Mucosa of stomach (tissue), 1 donor: ENCODE measurements around the gene NTN5.

Experiments
- H3K27me3 ChIP-seq: one replicate; pipeline ENCODE4 v1.7.0; 2013; ENCODE audit warnings: mild to moderate bottlenecking, low read length; ENCODE audit not compliant: control insufficient read depth, insufficient read depth
- H3K36me3 ChIP-seq: one replicate; pipeline ENCODE4 v1.7.0; 2013; ENCODE audit warnings: low read length; ENCODE audit not compliant: control insufficient read depth, insufficient read depth
- H3K4me1 ChIP-seq: one replicate; pipeline ENCODE4 v1.7.0; 2013; ENCODE audit warnings: mild to moderate bottlenecking, low read length; ENCODE audit not compliant: control insufficient read depth, insufficient read depth
- H3K4me3 ChIP-seq: one replicate; pipeline ENCODE4 v1.7.0; 2013; ENCODE audit warnings: low read length
- H3K9ac ChIP-seq: one replicate; pipeline ENCODE4 v1.7.0; 2013; ENCODE audit warnings: mild to moderate bottlenecking, low read length, moderate library complexity
- H3K9me3 ChIP-seq: one replicate; pipeline ENCODE4 v1.7.0; 2013; ENCODE audit warnings: mild to moderate bottlenecking, low read length, moderate library complexity; ENCODE audit not compliant: control insufficient read depth
- donor health status: Pancreatic carcinoma.

NTN5 gene

DNA sequence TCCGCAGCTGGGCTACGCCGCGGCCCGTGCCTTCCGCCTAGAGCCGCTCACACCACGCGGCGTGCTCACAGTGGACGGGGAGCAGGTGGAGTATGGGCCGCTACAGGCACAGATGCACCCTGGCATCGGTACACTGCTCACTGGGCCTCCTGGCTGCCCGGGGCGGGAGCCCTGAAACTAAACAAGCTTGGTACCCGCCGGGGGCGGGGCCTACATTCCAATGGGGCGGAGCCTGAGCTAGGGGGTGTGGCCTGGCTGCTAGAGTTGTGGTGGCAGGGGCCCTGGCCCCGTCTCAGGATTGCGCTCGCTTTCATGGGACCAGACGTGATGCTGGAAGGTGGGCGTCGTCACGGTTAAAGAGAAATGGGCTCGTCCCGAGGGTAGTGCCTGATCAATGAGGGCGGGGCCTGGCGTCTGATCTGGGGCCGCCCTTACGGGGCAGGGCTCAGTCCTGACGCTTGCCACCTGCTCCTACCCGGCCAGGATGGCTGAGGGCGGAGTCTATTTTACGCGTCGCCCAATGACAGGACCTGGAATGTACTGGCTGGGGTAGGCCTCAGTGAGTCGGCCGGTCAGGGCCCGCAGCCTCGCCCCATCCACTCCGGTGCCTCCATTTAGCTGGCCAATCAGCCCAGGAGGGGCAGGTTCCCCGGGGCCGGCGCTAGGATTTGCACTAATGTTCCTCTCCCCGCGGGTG, 43.1 kb downstream of the NTN5 start:
- Histone ChIP-seq H3K27me3 (no peaks in the 10 kb centered on the region), H3K9ac (peak overlapping the region; percentile 58), H3K4me3 (peak overlapping the region; percentile 11), H3K4me1 (peaks cover 87% of the 10 kb centered on the region), H3K36me3 (peaks cover 3% of the 10 kb centered on the region), H3K9me3 (no peaks in the 10 kb centered on the region)

- Histone ChIP-seq H3K9ac (no peak overlapping the region), H3K4me1 (peaks cover 87% of the 10 kb centered on the region), H3K4me3 (no peak overlapping the region), H3K36me3 (peaks cover 3% of the 10 kb centered on the region), H3K27me3 (no peaks in the 10 kb centered on the region), H3K9me3 (no peaks in the 10 kb centered on the region)
These were observed 43.6 kb downstream of the NTN5 start for GRCh38 chr19:48629297-48629598.

- H3K4me1 ChIP-seq, result peaks cover 84% of the 10 kb centered on the region
- H3K9ac ChIP-seq, result no peak overlapping the region
- H3K27me3 ChIP-seq, result no peaks in the 10 kb centered on the region
- H3K9me3 ChIP-seq, result no peaks in the 10 kb centered on the region
- H3K36me3 ChIP-seq, result peaks cover 3% of the 10 kb centered on the region
- no peak overlapping the region for H3K4me3 ChIP-seq
These were observed 44.1 kb downstream of the NTN5 start for GRCh38 chr19:48628486-48629296.

- Histone ChIP-seq H3K27me3 (no peaks in the 10 kb centered on the region), H3K4me3 (no peak overlapping the region), H3K4me1 (peaks cover 82% of the 10 kb centered on the region), H3K9me3 (no peaks in the 10 kb centered on the region), H3K36me3 (peaks cover under 1% of the 10 kb centered on the region), H3K9ac (peak overlapping the region; percentile 38)
These were observed 44.9 kb downstream of the NTN5 start for GRCh38 chr19:48627865-48628314.

DNA sequence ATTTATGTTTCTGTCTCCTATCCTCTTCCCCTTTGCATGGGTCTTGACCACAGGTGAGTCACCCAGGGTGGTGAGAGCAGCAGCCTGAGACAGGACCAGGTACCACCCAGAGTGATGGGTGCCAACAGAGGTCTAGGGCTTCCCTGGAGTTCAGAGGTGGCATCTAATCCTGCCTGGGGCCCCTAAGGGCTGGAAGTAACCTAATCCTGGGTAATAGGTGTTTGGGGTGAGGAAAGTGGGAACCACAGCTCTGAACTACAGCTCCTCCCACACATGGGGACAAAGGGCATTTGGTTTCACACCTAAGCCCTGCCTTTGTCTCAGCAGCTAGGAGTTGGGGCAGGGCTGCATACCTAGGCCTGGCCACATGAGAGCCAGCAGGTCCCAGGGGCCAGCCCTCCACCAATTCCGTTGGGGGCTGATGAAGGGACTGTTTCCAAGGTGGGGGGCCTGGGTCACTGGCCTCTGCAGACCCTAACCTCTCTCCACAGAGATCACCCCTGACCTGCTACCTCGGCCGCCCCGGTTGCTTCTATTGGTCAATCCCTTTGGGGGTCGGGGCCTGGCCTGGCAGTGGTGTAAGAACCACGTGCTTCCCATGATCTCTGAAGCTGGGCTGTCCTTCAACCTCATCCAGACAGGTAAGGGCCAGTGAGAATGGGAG, 45.5 kb downstream of the NTN5 start:
- Histone ChIP-seq H3K4me1 (peaks cover 77% of the 10 kb centered on the region), H3K4me3 (peak overlapping the region; percentile 14)

DNA sequence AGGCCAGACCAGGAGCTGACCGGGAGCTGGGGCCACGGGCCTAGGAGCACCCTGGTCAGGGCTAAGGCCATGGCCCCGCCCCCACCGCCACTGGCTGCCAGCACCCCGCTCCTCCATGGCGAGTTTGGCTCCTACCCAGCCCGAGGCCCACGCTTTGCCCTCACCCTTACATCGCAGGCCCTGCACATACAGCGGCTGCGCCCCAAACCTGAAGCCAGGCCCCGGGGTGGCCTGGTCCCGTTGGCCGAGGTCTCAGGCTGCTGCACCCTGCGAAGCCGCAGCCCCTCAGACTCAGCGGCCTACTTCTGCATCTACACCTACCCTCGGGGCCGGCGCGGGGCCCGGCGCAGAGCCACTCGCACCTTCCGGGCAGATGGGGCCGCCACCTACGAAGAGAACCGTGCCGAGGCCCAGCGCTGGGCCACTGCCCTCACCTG, 46.9 kb downstream of the NTN5 start:
- H3K9me3 ChIP-seq, result no peaks in the 10 kb centered on the region
- H3K4me1 ChIP-seq, result peaks cover 68% of the 10 kb centered on the region
- H3K27me3 ChIP-seq, result no peaks in the 10 kb centered on the region
- H3K9ac ChIP-seq, result no peak overlapping the region
- H3K36me3 ChIP-seq, result no peaks in the 10 kb centered on the region
- no peak overlapping the region for H3K4me3 ChIP-seq

More for the DNA sequence above, 45.5 kb downstream of the NTN5 start:
- H3K36me3 ChIP-seq, result no peaks in the 10 kb centered on the region
- H3K27me3 ChIP-seq, result no peaks in the 10 kb centered on the region
- H3K9me3 ChIP-seq, result no peaks in the 10 kb centered on the region
- peak overlapping the region; percentile 38 for H3K9ac ChIP-seq

DNA sequence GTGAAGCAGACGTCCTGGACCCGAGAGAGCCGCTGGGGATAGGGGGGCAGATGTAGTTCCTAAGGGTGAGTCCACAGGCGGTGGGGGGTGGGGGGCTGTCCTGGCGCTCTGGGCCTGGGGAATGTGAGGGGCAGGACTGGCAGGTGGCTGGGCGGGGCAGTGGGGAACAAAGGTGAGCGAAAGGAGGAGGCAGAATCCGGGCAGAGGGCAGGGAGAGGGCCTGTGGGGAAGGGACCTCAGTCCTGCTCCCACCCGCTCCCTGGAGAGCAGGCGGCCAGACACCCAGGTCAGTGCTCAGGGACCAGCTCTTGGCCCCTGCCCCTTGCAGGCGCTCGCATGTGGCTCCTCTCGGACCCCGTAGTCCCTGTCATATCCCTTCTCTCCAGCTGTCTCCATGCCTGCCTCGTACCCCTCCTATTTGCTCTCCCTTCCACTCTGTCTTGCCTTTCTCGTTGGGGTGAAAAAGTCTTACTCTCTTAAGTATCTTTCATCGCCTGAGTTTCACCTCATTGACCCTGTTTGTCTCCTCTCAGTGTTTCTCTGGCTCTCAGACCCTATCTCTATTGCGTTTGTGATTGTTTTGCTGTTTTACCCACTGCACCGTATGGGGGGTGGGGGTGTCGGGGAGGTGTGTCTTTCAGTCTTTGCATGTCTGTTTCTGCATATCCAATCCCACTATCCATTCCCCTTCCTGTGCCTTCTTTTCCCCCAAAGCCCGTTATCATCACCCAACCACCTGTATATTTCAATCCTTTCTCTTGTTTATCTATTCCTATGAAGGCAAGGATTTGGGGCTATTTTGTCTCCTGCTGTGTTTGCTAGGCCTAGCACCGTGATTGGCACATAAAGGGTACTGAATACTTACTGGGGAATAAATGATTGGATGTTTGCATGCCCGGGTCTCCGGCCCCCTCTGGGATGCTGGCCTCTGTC, 47.8 kb downstream of the NTN5 start:
- Histone ChIP-seq H3K4me3 (peak overlapping the region; percentile 80), H3K27me3 (no peaks in the 10 kb centered on the region), H3K9me3 (no peaks in the 10 kb centered on the region), H3K9ac (peak overlapping the region; percentile 75), H3K4me1 (peaks cover 60% of the 10 kb centered on the region), H3K36me3 (no peaks in the 10 kb centered on the region)

GRCh38 chr19:48624067-48624594, 48.7 kb downstream of the NTN5 start:
- Histone ChIP-seq H3K4me3 (peak overlapping the region; percentile 80), H3K27me3 (no peaks in the 10 kb centered on the region), H3K9me3 (no peaks in the 10 kb centered on the region), H3K9ac (peak overlapping the region; percentile 75), H3K4me1 (peaks cover 56% of the 10 kb centered on the region), H3K36me3 (no peaks in the 10 kb centered on the region)

DNA sequence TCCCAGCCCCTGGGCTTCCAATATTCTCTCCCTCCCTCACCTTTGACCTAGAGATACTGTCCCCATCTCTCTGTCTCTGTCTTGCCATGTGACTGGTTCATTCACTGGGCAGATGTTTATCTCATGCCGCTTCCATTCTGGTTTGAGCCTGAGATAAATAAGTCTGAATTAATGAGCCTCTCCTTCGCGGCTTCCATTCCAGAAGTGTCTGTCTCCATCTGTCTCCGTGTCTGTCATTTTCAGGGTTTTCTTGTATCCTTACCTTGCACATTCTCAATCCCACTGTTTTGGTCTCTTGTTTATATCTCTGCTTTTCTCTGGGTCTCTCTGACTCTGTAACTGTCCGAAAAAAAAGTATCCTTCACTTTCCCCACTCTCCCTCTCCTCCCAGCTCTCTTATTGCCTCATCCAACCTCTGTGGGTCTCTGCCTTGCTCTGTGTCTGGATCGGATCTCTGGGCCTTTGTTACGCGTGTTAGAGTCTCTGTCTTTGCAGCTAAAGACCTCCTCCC, 49.2 kb downstream of the NTN5 start:
- peaks cover 50% of the 10 kb centered on the region for H3K4me1 ChIP-seq
- no peaks in the 10 kb centered on the region for H3K36me3 ChIP-seq
- H3K27me3 ChIP-seq, result no peaks in the 10 kb centered on the region
- H3K4me3 ChIP-seq, result peak overlapping the region; percentile 29
- no peaks in the 10 kb centered on the region for H3K9me3 ChIP-seq
- H3K9ac ChIP-seq, result peak overlapping the region; percentile 38

GRCh38 chr19:48619692-48620585, 52.9 kb downstream of the NTN5 start:
- Histone ChIP-seq H3K9ac (peak overlapping the region; percentile 72), H3K36me3 (peaks cover 26% of the 10 kb centered on the region), H3K9me3 (no peaks in the 10 kb centered on the region), H3K4me1 (peaks cover 51% of the 10 kb centered on the region), H3K27me3 (no peaks in the 10 kb centered on the region), H3K4me3 (peak overlapping the region; percentile 52)
